ENCODE results near the gene CCDC121.
"Not testable (repeated sequence)": the region's sequence is repeated elsewhere in the genome, so short reads cannot be mapped to it uniquely, and the experiment has no call there.

Gene CCDC121

GRCh38 chr2:27652341-27652740 lies 23.5 kb upstream of the CCDC121 start:
- no peak overlapping the region for H3K4me3 ChIP-seq (ENCODE audit: low read length)
- TF ChIP-seq ZNF274 (IDR thresholded peaks at IDR 0.05; ENCODE audit: low read depth, low read length): no peak

GRCh38 chr2:27651056-27651455 lies 22.2 kb upstream of the CCDC121 start:
- TF ChIP-seq ZNF274 (IDR thresholded peaks at IDR 0.05; ENCODE audit: low read depth, low read length): no peak

GRCh38 chr2:27647737-27648136 lies 18.9 kb upstream of the CCDC121 start:
- TF ChIP-seq ZNF274 (IDR thresholded peaks at IDR 0.05; ENCODE audit: low read depth, low read length): no peak
- no peak overlapping the region for H3K4me3 ChIP-seq (ENCODE audit: low read length)

More at GRCh38 chr2:27651056-27651455, 22.2 kb upstream of the CCDC121 start:
- no peak overlapping the region for H3K4me3 ChIP-seq (ENCODE audit: low read length)

GRCh38 chr2:27647289-27647688 lies 18.5 kb upstream of the CCDC121 start:
- TF ChIP-seq ZNF274 (IDR thresholded peaks at IDR 0.05; ENCODE audit: low read depth, low read length): no peak
- no peak overlapping the region for H3K4me3 ChIP-seq (ENCODE audit: low read length)

- no peak for TF ChIP-seq ZNF274 (IDR thresholded peaks at IDR 0.05; ENCODE audit: low read depth, low read length)
- H3K4me3 ChIP-seq (ENCODE audit: low read length): no peak overlapping the region
Observed at GRCh38 chr2:27645197-27645596, 16.4 kb upstream of the CCDC121 start.

- H3K4me3 ChIP-seq (ENCODE audit: low read length): no peak overlapping the region
- TF ChIP-seq ZNF274 (IDR thresholded peaks at IDR 0.05; ENCODE audit: low read depth, low read length): no peak
Observed at GRCh38 chr2:27640722-27641245, 12.0 kb upstream of the CCDC121 start.

GRCh38 chr2:27638709-27639108 lies 9.9 kb upstream of the CCDC121 start:
- H3K4me3 ChIP-seq (ENCODE audit: low read length): no peak overlapping the region
- TF ChIP-seq ZNF274 (IDR thresholded peaks at IDR 0.05; ENCODE audit: low read depth, low read length): no peak

- no peak for TF ChIP-seq ZNF274 (IDR thresholded peaks at IDR 0.05; ENCODE audit: low read depth, low read length)
Observed at GRCh38 chr2:27638037-27638637, 9.3 kb upstream of the CCDC121 start.

GRCh38 chr2:27636766-27637165 lies 8.0 kb upstream of the CCDC121 start:
- no peak for TF ChIP-seq ZNF274 (IDR thresholded peaks at IDR 0.05; ENCODE audit: low read depth, low read length)

More at GRCh38 chr2:27638037-27638637, 9.3 kb upstream of the CCDC121 start:
- no peak overlapping the region for H3K4me3 ChIP-seq (ENCODE audit: low read length)

GRCh38 chr2:27634291-27634690 lies 5.5 kb upstream of the CCDC121 start:
- no peak for TF ChIP-seq ZNF274 (IDR thresholded peaks at IDR 0.05; ENCODE audit: low read depth, low read length)
- no peak overlapping the region for H3K4me3 ChIP-seq (ENCODE audit: low read length)

More at GRCh38 chr2:27636766-27637165, 8.0 kb upstream of the CCDC121 start:
- no peak overlapping the region for H3K4me3 ChIP-seq (ENCODE audit: low read length)

- not testable (repeated sequence) for H3K4me3 ChIP-seq (ENCODE audit: low read length)
Observed at GRCh38 chr2:27630257-27630656, 1.4 kb upstream of the CCDC121 start.

- peak overlapping the region; percentile 96 for H3K4me3 ChIP-seq (ENCODE audit: low read length)
- no peak for TF ChIP-seq ZNF274 (IDR thresholded peaks at IDR 0.05; ENCODE audit: low read depth, low read length)
Observed at GRCh38 chr2:27627963-27628766, 647 bp downstream of the CCDC121 start.

GRCh38 chr2:27626921-27627320 lies 1.9 kb downstream of the CCDC121 start:
- not testable (repeated sequence) for H3K4me3 ChIP-seq (ENCODE audit: low read length)

GRCh38 chr2:27626323-27626722 lies 2.5 kb downstream of the CCDC121 start:
- H3K4me3 ChIP-seq (ENCODE audit: low read length): not testable (repeated sequence)

- no peak for TF ChIP-seq ZNF274 (IDR thresholded peaks at IDR 0.05; ENCODE audit: low read depth, low read length)
- no peak overlapping the region for H3K4me3 ChIP-seq (ENCODE audit: low read length)
Observed at GRCh38 chr2:27624943-27625342, 3.9 kb downstream of the CCDC121 start.

All from GM08714 (cell line).